GM12891 (cell line): ENCODE results near the gene CLCF1.
A peak's percentile ranks its signal among the peaks of the same experiment; 100 is the strongest.

Experiments
- POLR2A ChIP-seq: IDR thresholded peaks from 2 replicates; pipeline ENCODE4 v1.6.1; 2011; ENCODE audit warnings: low read depth, low read length, control low read depth
- POLR2AphosphoS5 ChIP-seq: IDR thresholded peaks from 2 replicates; pipeline ENCODE4 v1.6.1; 2011; ENCODE audit warnings: low read depth, low read length, control low read depth
- TAF1 ChIP-seq: IDR thresholded peaks from 2 replicates; pipeline ENCODE4 v1.6.1; 2011; ENCODE audit warnings: low read depth, low read length, control low read depth

DNA sequence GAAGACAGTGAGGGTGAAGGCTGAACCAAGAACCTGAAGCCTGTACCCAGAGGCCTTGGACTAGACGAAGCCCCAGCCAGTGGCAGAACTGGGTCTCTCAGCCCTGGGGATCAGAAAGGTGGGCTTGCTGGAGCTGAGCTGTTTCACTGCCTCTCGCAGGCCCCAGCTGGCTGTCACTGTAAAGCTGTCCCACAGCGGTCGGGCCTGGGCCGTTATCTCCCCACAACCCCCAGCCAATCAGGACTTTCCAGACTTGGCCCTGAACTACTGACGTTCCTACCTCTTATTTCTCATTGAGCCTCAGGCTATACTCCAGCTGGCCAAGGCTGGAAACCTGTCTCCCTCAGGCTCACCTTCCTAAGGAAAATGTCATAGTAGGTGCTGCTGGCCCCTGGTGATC, 24.1 kb upstream of the CLCF1 start:
- 0 out of 2 replicates have a peak, but pooled peaks have one; percentile 24 for TF ChIP-seq POLR2AphosphoS5
- peak; percentile 34; the same call in 1 of the 2 replicates for TF ChIP-seq POLR2A
- no peak for TF ChIP-seq TAF1
